Activated naive CD8-positive, alpha-beta T cell treated with anti-CD3 and anti-CD28 coated beads, Interleukin-2, amount 50 U/mL, for 24 hours (primary cell): ENCODE results near the gene SEL1L.
"Not testable (repeated sequence)": the region's sequence is repeated elsewhere in the genome, so short reads cannot be mapped to it uniquely, and the experiment has no call there.

Source experiments
- ATAC-seq: fragments of 150-1000 bp; cut with Tn5 transposase; one replicate; pipeline ENCODE4 v1.10.0; 2021
- DNase-seq: peaks from one replicate; pipeline ENCODE4 v3.0.0; 2021
- H3K27ac Mint-ChIP-seq: one replicate; pipeline ENCODE4 v1.8.0; 2021; ENCODE audit warnings: mild to moderate bottlenecking, mixed read lengths
- H3K27me3 Mint-ChIP-seq: one replicate; pipeline ENCODE4 v1.8.0; 2021; ENCODE audit warnings: mixed read lengths
- H3K36me3 Mint-ChIP-seq: one replicate; pipeline ENCODE4 v1.8.0; 2021; ENCODE audit warnings: low read depth, mixed read lengths
- H3K4me1 Mint-ChIP-seq: one replicate; pipeline ENCODE4 v1.8.0; 2021; ENCODE audit warnings: mixed read lengths
- H3K4me3 Mint-ChIP-seq: one replicate; pipeline ENCODE4 v1.8.0; 2021; ENCODE audit warnings: mild to moderate bottlenecking, moderate library complexity, mixed read lengths
- H3K9me3 Mint-ChIP-seq: one replicate; pipeline ENCODE4 v1.8.0; 2021; ENCODE audit warnings: mixed read lengths

Gene SEL1L

GRCh38 chr14:81515927-81516326 lies 17.7 kb downstream of the SEL1L start:
- H3K27ac Mint-ChIP-seq, H3K4me3 Mint-ChIP-seq, H3K9me3 Mint-ChIP-seq, DNase-seq, H3K27me3 Mint-ChIP-seq, ATAC-seq: not testable (repeated sequence)
- Mint-ChIP-seq H3K4me1 (peaks cover 27% of the 10 kb centered on the region), H3K36me3 (peaks cover 50% of the 10 kb centered on the region)

GRCh38 chr14:81512826-81513225 lies 20.8 kb downstream of the SEL1L start:
- H3K27ac Mint-ChIP-seq = not testable (repeated sequence)
- peaks cover 44% of the 10 kb centered on the region for H3K36me3 Mint-ChIP-seq

GRCh38 chr14:81511111-81511904 lies 22.3 kb downstream of the SEL1L start:
- ATAC-seq (no peak), DNase-seq (no peak)
- Mint-ChIP-seq H3K27me3 (no peaks in the 10 kb centered on the region), H3K27ac (no peak overlapping the region), H3K4me1 (peaks cover 20% of the 10 kb centered on the region), H3K4me3 (no peak overlapping the region), H3K9me3 (no peaks in the 10 kb centered on the region), H3K36me3 (peaks cover 47% of the 10 kb centered on the region)

More at GRCh38 chr14:81512826-81513225, 20.8 kb downstream of the SEL1L start:
- peaks cover 17% of the 10 kb centered on the region for H3K4me1 Mint-ChIP-seq
- DNase-seq, ATAC-seq, H3K27me3 Mint-ChIP-seq, H3K4me3 Mint-ChIP-seq, H3K9me3 Mint-ChIP-seq: not testable (repeated sequence)

- ATAC-seq = no peak
- Mint-ChIP-seq H3K27ac (no peak overlapping the region), H3K36me3 (peaks cover 49% of the 10 kb centered on the region), H3K9me3 (no peaks in the 10 kb centered on the region), H3K4me3 (no peak overlapping the region), H3K27me3 (no peaks in the 10 kb centered on the region), H3K4me1 (peaks cover 20% of the 10 kb centered on the region)
- no peak for DNase-seq
Observed at GRCh38 chr14:81509838-81510452, 23.7 kb downstream of the SEL1L start.

- Mint-ChIP-seq H3K4me3 (no peak overlapping the region), H3K36me3 (peaks cover 50% of the 10 kb centered on the region), H3K27me3 (no peaks in the 10 kb centered on the region), H3K27ac (no peak overlapping the region), H3K9me3 (no peaks in the 10 kb centered on the region), H3K4me1 (peaks cover 20% of the 10 kb centered on the region)
- DNase-seq (no peak), ATAC-seq (no peak)
Observed at GRCh38 chr14:81509321-81509720, 24.3 kb downstream of the SEL1L start.

GRCh38 chr14:81506487-81506886 lies 27.2 kb downstream of the SEL1L start:
- ATAC-seq (no peak), DNase-seq (no peak)
- H3K4me3 Mint-ChIP-seq = no peak overlapping the region
- peaks cover 46% of the 10 kb centered on the region for H3K36me3 Mint-ChIP-seq
- H3K4me1 Mint-ChIP-seq = peaks cover 11% of the 10 kb centered on the region
- no peaks in the 10 kb centered on the region for H3K9me3 Mint-ChIP-seq
- H3K27ac Mint-ChIP-seq = no peak overlapping the region
- H3K27me3 Mint-ChIP-seq = no peaks in the 10 kb centered on the region

- DNase-seq (no peak), ATAC-seq (no peak)
- peaks cover 8% of the 10 kb centered on the region for H3K4me1 Mint-ChIP-seq
- H3K4me3 Mint-ChIP-seq = no peak overlapping the region
- H3K36me3 Mint-ChIP-seq = peaks cover 50% of the 10 kb centered on the region
- H3K9me3 Mint-ChIP-seq = no peaks in the 10 kb centered on the region
- H3K27me3 Mint-ChIP-seq = no peaks in the 10 kb centered on the region
- H3K27ac Mint-ChIP-seq = no peak overlapping the region
Observed at GRCh38 chr14:81504864-81505263, 28.8 kb downstream of the SEL1L start.

- no peak overlapping the region for H3K27ac Mint-ChIP-seq
- H3K36me3 Mint-ChIP-seq = peaks cover 41% of the 10 kb centered on the region
- H3K4me3 Mint-ChIP-seq = no peak overlapping the region
Observed at GRCh38 chr14:81485781-81486180, 47.9 kb downstream of the SEL1L start.

GRCh38 chr14:81485372-81485771 lies 48.3 kb downstream of the SEL1L start:
- no peaks in the 10 kb centered on the region for H3K9me3 Mint-ChIP-seq
- no peak overlapping the region for H3K4me3 Mint-ChIP-seq
- no peaks in the 10 kb centered on the region for H3K27me3 Mint-ChIP-seq
- DNase-seq (no peak), ATAC-seq (peak; percentile 59)
- peaks cover 6% of the 10 kb centered on the region for H3K4me1 Mint-ChIP-seq
- peaks cover 42% of the 10 kb centered on the region for H3K36me3 Mint-ChIP-seq
- H3K27ac Mint-ChIP-seq = no peak overlapping the region

More at GRCh38 chr14:81485781-81486180, 47.9 kb downstream of the SEL1L start:
- H3K27me3 Mint-ChIP-seq = no peaks in the 10 kb centered on the region
- no peak for ATAC-seq
- no peaks in the 10 kb centered on the region for H3K9me3 Mint-ChIP-seq
- H3K4me1 Mint-ChIP-seq = peaks cover 6% of the 10 kb centered on the region
- DNase-seq = no peak

GRCh38 chr14:81484120-81484519 lies 49.5 kb downstream of the SEL1L start:
- Mint-ChIP-seq H3K27me3 (no peaks in the 10 kb centered on the region), H3K27ac (no peak overlapping the region), H3K4me3 (no peak overlapping the region), H3K4me1 (peaks cover 6% of the 10 kb centered on the region), H3K36me3 (peaks cover 42% of the 10 kb centered on the region), H3K9me3 (no peaks in the 10 kb centered on the region)
- no peak for DNase-seq
- no peak for ATAC-seq

GRCh38 chr14:81480741-81481140 lies 52.9 kb downstream of the SEL1L start:
- Mint-ChIP-seq H3K4me1 (peaks cover 8% of the 10 kb centered on the region), H3K4me3 (no peak overlapping the region), H3K9me3 (no peaks in the 10 kb centered on the region), H3K36me3 (peaks cover 41% of the 10 kb centered on the region), H3K27me3 (no peaks in the 10 kb centered on the region), H3K27ac (no peak overlapping the region)
- no peak for DNase-seq
- ATAC-seq = no peak

- no peaks in the 10 kb centered on the region for H3K27me3 Mint-ChIP-seq
- peaks cover 44% of the 10 kb centered on the region for H3K36me3 Mint-ChIP-seq
- peaks cover 21% of the 10 kb centered on the region for H3K4me1 Mint-ChIP-seq
- no peaks in the 10 kb centered on the region for H3K9me3 Mint-ChIP-seq
- DNase-seq = no peak
- H3K27ac Mint-ChIP-seq = peak overlapping the region; percentile 29
- no peak overlapping the region for H3K4me3 Mint-ChIP-seq
- no peak for ATAC-seq
Observed at GRCh38 chr14:81478446-81478845, 55.2 kb downstream of the SEL1L start.

GRCh38 chr14:81476816-81477215 lies 56.8 kb downstream of the SEL1L start:
- Mint-ChIP-seq H3K36me3 (peaks cover 45% of the 10 kb centered on the region), H3K27me3 (no peaks in the 10 kb centered on the region), H3K27ac (peak overlapping the region; percentile 35), H3K4me3 (no peak overlapping the region), H3K9me3 (no peaks in the 10 kb centered on the region), H3K4me1 (peaks cover 36% of the 10 kb centered on the region)
- ATAC-seq (no peak), DNase-seq (no peak)

GRCh38 chr14:81474685-81475324 lies 58.8 kb downstream of the SEL1L start:
- peaks cover 42% of the 10 kb centered on the region for H3K36me3 Mint-ChIP-seq
- H3K4me1 Mint-ChIP-seq = peaks cover 56% of the 10 kb centered on the region
- ATAC-seq (no peak), DNase-seq (no peak)
- H3K9me3 Mint-ChIP-seq = no peaks in the 10 kb centered on the region
- H3K4me3 Mint-ChIP-seq = peak overlapping the region; percentile 54
- H3K27ac Mint-ChIP-seq = peak overlapping the region; percentile 77
- H3K27me3 Mint-ChIP-seq = no peaks in the 10 kb centered on the region

- H3K4me3 Mint-ChIP-seq = peak overlapping the region; percentile 54
- H3K4me1 Mint-ChIP-seq = peaks cover 61% of the 10 kb centered on the region
- peaks cover 37% of the 10 kb centered on the region for H3K36me3 Mint-ChIP-seq
- H3K27ac Mint-ChIP-seq = peak overlapping the region; percentile 77
- DNase-seq = no peak
- no peaks in the 10 kb centered on the region for H3K9me3 Mint-ChIP-seq
- ATAC-seq = peak; percentile 45
- no peaks in the 10 kb centered on the region for H3K27me3 Mint-ChIP-seq
Observed at GRCh38 chr14:81474148-81474492, 59.5 kb downstream of the SEL1L start.
